GM18507 (cell line): ENCODE results near the gene BRF1.

Experiments
- DNase-seq: peaks from one replicate; pipeline ENCODE4 v3.0.0; 2011; ENCODE audit warnings: low read depth; ENCODE audit not compliant: insufficient read length; ENCODE audit errors: extremely low spot score
- FAIRE-seq: peaks from 2 replicates; lab custom pipeline; 2011; peaks lifted over from hg19 to GRCh38; lab: Jason Lieb, UNC

Gene BRF1

GRCh38 chr14:105192866-105193731 lies 107.7 kb downstream of the BRF1 start:
- DNase-seq (no peak), FAIRE-seq (no peak)

- FAIRE-seq (no peak), DNase-seq (no peak)
Measured at GRCh38 chr14:105187935-105188524, 112.8 kb downstream of the BRF1 start.

- DNase-seq (no peak), FAIRE-seq (no peak)
Measured at GRCh38 chr14:105187116-105187515, 113.7 kb downstream of the BRF1 start.

GRCh38 chr14:105185973-105186372 lies 114.8 kb downstream of the BRF1 start:
- FAIRE-seq (no peak), DNase-seq (no peak)

- FAIRE-seq (no peak), DNase-seq (no peak)
Measured at GRCh38 chr14:105185001-105185400, 115.8 kb downstream of the BRF1 start.

- FAIRE-seq: no peak
- DNase-seq: no peak
Measured at GRCh38 chr14:105184461-105184860, 116.3 kb downstream of the BRF1 start.

- FAIRE-seq (no peak), DNase-seq (no peak)
Measured at GRCh38 chr14:105182296-105183020, 118.3 kb downstream of the BRF1 start.

- FAIRE-seq: no peak
- DNase-seq: no peak
Measured at GRCh38 chr14:105181549-105182295, 119.1 kb downstream of the BRF1 start.

GRCh38 chr14:105180592-105181548 lies 119.9 kb downstream of the BRF1 start, which contains the start of gene NUDT14:
TSS of gene NUDT14 (minus strand) at chr14:105181312. CDS start at chr14:105181209, 103 bp downstream.
- DNase-seq: peak; percentile 91

GRCh38 chr14:105179191-105179590 lies 121.6 kb downstream of the BRF1 start:
- no peak for DNase-seq
- FAIRE-seq: no peak

More at GRCh38 chr14:105180592-105181548, 119.9 kb downstream of the BRF1 start, which contains the start of gene NUDT14:
- no peak for FAIRE-seq

GRCh38 chr14:105178868-105179140 lies 122.0 kb downstream of the BRF1 start:
- DNase-seq (no peak), FAIRE-seq (no peak)

GRCh38 chr14:105178069-105178867 lies 122.5 kb downstream of the BRF1 start:
- FAIRE-seq (no peak), DNase-seq (no peak)

GRCh38 chr14:105177082-105177481 lies 123.7 kb downstream of the BRF1 start:
- FAIRE-seq (no peak), DNase-seq (no peak)

GRCh38 chr14:105176513-105176912 lies 124.3 kb downstream of the BRF1 start:
- FAIRE-seq: no peak

GRCh38 chr14:105173901-105174894 lies 126.6 kb downstream of the BRF1 start:
- peak; percentile 46 for FAIRE-seq
- DNase-seq: no peak

More at GRCh38 chr14:105176513-105176912, 124.3 kb downstream of the BRF1 start:
- DNase-seq: no peak

- FAIRE-seq (no peak), DNase-seq (no peak)
Measured at GRCh38 chr14:105173145-105173544, 127.7 kb downstream of the BRF1 start.

- DNase-seq (no peak), FAIRE-seq (no peak)
Measured at GRCh38 chr14:105172476-105172875, 128.3 kb downstream of the BRF1 start.
